ENCODE results near the gene STYXL1. TPM values are rescaled to one million over a fixed set of nuclear protein-coding genes. Genes with fewer than 3 reads are reported as not detected.

The STYXL1 gene
- total and polyA plus RNA-seq, 2 experiments from 2014 or later = 28.0 to 39.2 TPM

DNA sequence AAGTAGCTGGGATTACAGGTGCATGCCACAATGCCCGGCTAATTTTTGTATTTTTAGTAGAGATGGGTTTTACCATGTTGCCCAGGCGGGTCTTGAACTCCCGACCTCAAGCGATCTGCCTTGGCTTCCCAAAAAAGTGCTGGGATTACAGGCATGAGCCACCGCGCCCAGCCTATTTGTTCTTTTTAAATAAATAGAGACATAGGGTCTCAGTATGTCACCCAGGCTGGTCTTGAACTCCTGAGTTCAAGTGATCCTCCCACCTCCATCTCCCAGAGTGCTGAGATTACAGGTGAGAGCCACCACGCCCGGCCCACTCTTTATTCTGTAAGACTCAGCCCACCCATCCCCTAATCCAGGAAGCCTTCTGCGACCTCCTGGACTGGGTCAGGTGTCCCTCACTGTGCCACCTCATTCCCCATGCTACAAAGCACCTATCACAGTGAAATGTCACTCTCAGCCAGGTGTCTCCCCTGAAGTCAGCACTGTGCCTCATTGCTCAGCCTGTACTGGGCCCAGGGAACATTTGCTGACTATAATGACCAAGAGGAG, 56.2 kb downstream of the STYXL1 start:
- no peak overlapping the region for H2AFZ ChIP-seq
- no peaks in the 10 kb centered on the region for H3K79me2 ChIP-seq (replicated peaks; ENCODE audit: insufficient read depth)
- no peak for ATAC-seq
- no peak for TF ChIP-seq CTCF (conservative IDR thresholded peaks at IDR 0.05; ENCODE audit: low read depth in 2 of 2)
- TF ChIP-seq CREB1 (CRISPR knock-in tag; IDR thresholded peaks at IDR 0.05; ENCODE audit: low read depth) = no peak
- TF ChIP-seq EZH2 (IDR thresholded peaks at IDR 0.05; ENCODE audit: low read depth, unreplicated experiment) = no peak
- no peak for TF ChIP-seq ZNF462 (CRISPR knock-in tag; IDR thresholded peaks at IDR 0.05)
- TF ChIP-seq STAT1 (IDR thresholded peaks at IDR 0.05; ENCODE audit: unreplicated experiment) = no peak
- no peak for TF ChIP-seq NANOG (IDR thresholded peaks at IDR 0.05; ENCODE audit: borderline replicate concordance)
- Mint-ChIP-seq H3K9me3 (no peaks in the 10 kb centered on the region), H3K27ac (no peak overlapping the region), H3K4me3 (no peak overlapping the region), H3K4me1 (peaks cover 38% of the 10 kb centered on the region), H3K27me3 (ENCODE audit: insufficient read depth, low read depth, poor library complexity) (peaks cover 23% of the 10 kb centered on the region), H3K36me3 (ENCODE audit: low read depth) (peaks cover 20% of the 10 kb centered on the region)
- no peaks in the 10 kb centered on the region; the same call in 1 of the 2 replicates for H3K36me3 ChIP-seq (ENCODE audit: insufficient read depth)
- DNase-seq (ENCODE audit: low spot score) = no peak
- no peak overlapping the region for H3K4me2 ChIP-seq
- no peaks in the 10 kb centered on the region for H3K27me3 ChIP-seq (ENCODE audit: insufficient read depth)
- H3K9me2 ChIP-seq (ENCODE audit: insufficient read depth) = no peaks in the 10 kb centered on the region
- H3F3A ChIP-seq (replicated peaks; ENCODE audit: low read depth) = peaks cover 10% of the 10 kb centered on the region; the same call in 1 of the 2 replicates
- H4K20me1 ChIP-seq (replicated peaks; ENCODE audit: insufficient read depth) = no peaks in the 10 kb centered on the region
- H3K4me3 ChIP-seq = no peak overlapping the region
- peaks cover 11% of the 10 kb centered on the region for H3K4me1 ChIP-seq (ENCODE audit: insufficient read depth)
- no peak overlapping the region for H3K27ac ChIP-seq (ENCODE audit: low read depth)

All from GM23338 (cell line).